LNCaP clone FGC (cell line): ENCODE measurements around the gene DGKG.
A peak's percentile ranks its signal among the peaks of the same experiment; 100 is the strongest.

Source experiments
- DNase-seq: peaks from one replicate; pipeline ENCODE4 v3.0.0-alpha.2; 2011; ENCODE audit warnings: low read depth
- H3K4me3 ChIP-seq: 2 replicates; pipeline ENCODE4 v1.5.1; 2011; ENCODE audit warnings: mild to moderate bottlenecking, low read depth, low read length, control low read depth
- CTCF ChIP-seq: IDR thresholded peaks from 2 replicates; pipeline ENCODE4 v1.5.1; 2012; ENCODE audit warnings: mild to moderate bottlenecking; ENCODE audit not compliant: control insufficient read depth, insufficient read depth; ENCODE audit errors: extremely low read depth

The DGKG gene

GRCh38 chr3:186314896-186315295 lies 47.1 kb downstream of the DGKG start:
- no peak for DNase-seq
- no peak for TF ChIP-seq CTCF
- H3K4me3 ChIP-seq: no peak overlapping the region

GRCh38 chr3:186311441-186311840 lies 50.6 kb downstream of the DGKG start:
- no peak for TF ChIP-seq CTCF
- no peak for DNase-seq
- H3K4me3 ChIP-seq: no peak overlapping the region

- H3K4me3 ChIP-seq: no peak overlapping the region
- DNase-seq: no peak
- TF ChIP-seq CTCF: no peak
Observed at GRCh38 chr3:186308549-186308948, 53.5 kb downstream of the DGKG start.

GRCh38 chr3:186307594-186308221 lies 54.3 kb downstream of the DGKG start:
- DNase-seq: peak; percentile 34
- no peak for TF ChIP-seq CTCF

GRCh38 chr3:186305286-186305685 lies 56.7 kb downstream of the DGKG start:
- no peak for TF ChIP-seq CTCF
- no peak for DNase-seq
- no peak overlapping the region for H3K4me3 ChIP-seq

More at GRCh38 chr3:186307594-186308221, 54.3 kb downstream of the DGKG start:
- no peak overlapping the region for H3K4me3 ChIP-seq

GRCh38 chr3:186303965-186304364 lies 58.1 kb downstream of the DGKG start:
- no peak for TF ChIP-seq CTCF
- no peak overlapping the region for H3K4me3 ChIP-seq
- no peak for DNase-seq

GRCh38 chr3:186299327-186299726 lies 62.7 kb downstream of the DGKG start:
- no peak for DNase-seq
- no peak for TF ChIP-seq CTCF
- no peak overlapping the region for H3K4me3 ChIP-seq
